Muscle of back (tissue), 11 donors: ENCODE data around the gene DGAT2. TPM values are rescaled to one million over a fixed set of nuclear protein-coding genes. Genes with fewer than 3 reads are reported as not detected.
"Not testable (repeated sequence)": the region's sequence is repeated elsewhere in the genome, so short reads cannot be mapped to it uniquely, and the experiment has no call there.

Source experiments
- DNase-seq, 3 donors: peaks; one replicate each; pipeline versions ENCODE4 v3.0.0 to v3.0.0-alpha.2; 2013
- polyA plus RNA-seq, 10 donors: library from polyadenylated mRNA; unstranded; fragments of 120-200 nt; gene quantifications; one replicate each; pipeline ENCODE4 v1.2.1, GENCODE V29; 2013; ENCODE audit not compliant: insufficient read length in 10 of 10

Gene DGAT2
- polyA plus RNA-seq, 10 donors = 0.21 to 3.0 (median 0.62) TPM

DNA sequence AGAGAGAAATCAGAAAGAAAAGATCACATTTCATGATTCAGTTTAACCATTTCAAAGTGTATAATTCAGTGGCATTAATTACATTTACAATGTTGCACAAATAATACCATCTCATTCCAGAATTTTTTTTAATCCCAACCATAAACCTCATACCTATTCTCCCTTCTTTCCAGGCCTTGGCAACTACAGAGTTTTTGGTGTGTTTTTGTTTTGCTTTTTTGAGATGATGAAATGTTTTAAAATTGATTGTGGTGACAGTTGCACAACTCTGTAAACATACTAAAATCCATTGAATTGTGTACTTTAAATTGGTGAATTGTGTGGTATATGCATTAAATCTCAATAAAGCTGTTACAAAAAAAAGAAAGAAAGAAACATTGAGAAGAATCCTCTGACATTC lies 13.6 kb upstream of the DGAT2 start:
- DNase-seq = not testable (repeated sequence)

DNA sequence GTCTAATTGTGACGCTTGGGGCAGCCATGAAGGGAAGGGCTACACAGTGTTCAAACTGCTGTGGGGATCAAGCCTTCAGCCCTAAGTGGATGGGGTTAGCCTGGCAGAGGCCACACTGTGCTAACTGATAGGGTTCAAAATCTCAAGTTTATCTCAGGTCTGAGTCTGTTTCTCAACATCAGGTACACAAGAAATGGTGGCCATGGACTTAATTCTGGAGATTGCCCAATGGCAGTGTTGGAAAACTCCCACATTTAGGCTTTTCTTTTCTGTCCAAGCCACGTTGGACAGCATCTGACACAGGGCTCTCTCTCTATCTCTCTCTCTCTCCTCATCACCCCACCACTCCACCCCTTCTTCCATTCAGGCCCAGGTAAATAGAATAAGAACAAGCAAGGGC lies 10.9 kb upstream of the DGAT2 start:
- no peak for DNase-seq

GRCh38 chr11:75759832-75760231 lies 8.7 kb upstream of the DGAT2 start:
- no peak for DNase-seq

- DNase-seq = no peak
These were observed 8.3 kb upstream of the DGAT2 start for GRCh38 chr11:75760243-75760642.

GRCh38 chr11:75760710-75761493 lies 7.7 kb upstream of the DGAT2 start:
- peak in 1 of 3 donors; percentile 20 for DNase-seq

DNA sequence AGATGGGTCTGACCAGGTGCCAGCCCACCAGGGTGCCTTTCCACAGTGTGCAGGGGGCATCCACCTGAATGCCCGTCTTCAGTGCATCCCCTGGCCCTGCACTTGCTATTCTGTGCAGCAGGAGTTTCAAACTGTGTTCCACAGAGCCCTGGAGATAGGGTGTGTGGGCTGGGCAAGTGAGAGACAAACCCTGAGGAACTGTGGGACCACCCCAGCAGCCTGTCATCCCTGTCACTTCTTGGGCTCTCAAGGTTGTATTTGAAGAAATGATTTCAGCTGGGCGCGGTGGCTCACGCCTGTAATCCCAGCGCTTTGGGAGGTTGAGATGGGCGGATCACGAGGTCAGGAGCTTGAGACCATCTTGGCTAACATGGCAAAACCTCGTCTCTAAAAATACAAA lies 6.4 kb upstream of the DGAT2 start:
- no peak for DNase-seq

DNA sequence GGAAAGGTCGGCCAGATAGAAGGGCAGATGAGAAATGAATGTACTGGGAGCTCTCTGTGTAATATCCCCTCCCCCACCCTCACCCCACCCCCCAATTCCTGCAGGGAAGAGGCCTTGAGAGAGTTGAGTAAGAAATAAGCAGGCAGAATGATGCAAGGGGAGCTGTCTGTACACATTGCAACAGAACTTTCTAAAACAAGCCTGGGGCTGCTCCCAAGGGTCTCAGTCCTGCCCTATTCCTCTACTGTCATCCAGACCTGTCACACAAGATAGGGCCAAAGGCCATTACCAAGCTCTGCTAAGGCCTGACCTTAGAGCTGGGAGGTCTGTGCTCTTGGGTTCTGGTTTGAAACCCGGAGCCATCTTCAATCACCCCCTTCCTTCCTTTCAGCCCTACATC lies 5.7 kb upstream of the DGAT2 start:
- DNase-seq = no peak

DNA sequence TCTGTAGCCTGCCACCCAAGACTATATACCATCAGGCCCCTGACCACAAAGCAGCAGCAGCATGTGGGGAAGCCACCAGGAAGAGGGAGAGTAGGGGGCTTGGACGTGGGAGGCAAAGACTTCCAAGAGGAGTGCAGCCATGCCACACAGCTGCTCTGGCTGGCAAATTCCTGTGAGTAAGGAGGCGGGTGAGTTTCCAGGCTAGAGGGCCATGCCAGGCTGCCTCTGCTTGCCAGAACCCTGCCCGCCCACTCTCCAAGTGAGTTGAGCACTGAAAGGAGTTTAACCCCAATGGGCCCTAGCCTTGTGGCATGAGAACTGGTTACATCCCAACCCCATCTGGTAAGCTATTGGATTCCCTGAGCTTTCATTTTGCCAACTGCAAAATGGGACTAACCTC lies 4.7 kb upstream of the DGAT2 start:
- DNase-seq = no peak

DNA sequence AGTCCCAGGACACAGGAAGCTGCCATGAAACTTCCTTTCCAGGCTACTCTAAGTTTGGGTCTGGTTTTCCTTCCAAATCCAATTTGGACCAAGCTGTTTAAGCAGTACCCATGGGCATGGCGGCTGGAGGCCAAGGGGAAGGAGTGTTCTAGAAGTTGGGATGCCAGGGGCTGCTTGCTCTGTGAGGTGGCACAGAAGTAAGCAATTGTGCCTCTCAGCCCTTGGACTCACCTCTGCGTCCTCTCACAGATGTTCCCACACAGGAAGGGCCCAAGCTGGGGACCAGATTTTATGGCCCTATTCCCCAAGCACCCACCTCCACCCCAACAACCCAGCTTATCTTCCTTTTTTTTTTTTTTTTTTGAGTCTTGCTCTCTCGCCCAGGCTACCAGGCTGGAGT lies 3.5 kb upstream of the DGAT2 start:
- no peak for DNase-seq

DNA sequence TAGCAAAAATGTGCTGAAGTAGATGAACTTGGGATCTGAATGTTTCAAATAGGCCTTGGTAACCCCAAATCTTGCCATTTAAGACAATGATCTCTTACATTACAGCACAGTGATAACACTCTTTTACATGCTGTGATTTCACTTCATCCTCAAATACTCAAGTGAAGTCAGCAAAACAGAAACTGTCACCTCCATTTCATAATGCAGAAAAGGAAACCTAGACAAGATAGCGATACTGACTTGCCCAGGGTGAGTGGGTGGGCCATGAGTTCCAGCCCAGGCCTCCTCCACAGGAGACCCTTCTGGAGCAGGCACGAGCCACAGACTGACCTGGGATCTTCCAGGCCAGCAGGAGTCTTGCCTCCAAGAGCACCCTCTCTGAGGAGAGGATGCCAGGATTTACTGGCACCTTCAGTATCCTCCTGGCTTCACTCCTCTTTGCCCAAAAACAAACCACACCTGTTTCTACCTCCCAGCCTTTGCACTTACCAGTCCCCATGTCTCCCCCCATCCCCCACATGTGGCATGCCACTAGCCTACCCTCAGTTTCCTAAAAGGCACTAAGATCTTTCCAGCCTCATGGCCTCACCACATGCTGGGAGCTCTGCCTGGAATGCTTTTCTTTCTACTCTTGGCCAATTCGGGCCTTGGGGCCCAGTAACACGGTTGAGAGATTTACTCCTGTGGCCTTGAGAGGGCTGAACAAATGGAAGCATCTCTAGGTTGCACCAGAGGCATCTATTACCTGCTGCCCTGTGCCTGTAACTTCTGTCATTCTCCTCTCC lies 1.9 kb upstream of the DGAT2 start:
- DNase-seq = no peak

GRCh38 chr11:75767228-75767572 lies 1.4 kb upstream of the DGAT2 start:
- DNase-seq = no peak

- DNase-seq = no peak
These were observed 826 bp upstream of the DGAT2 start for GRCh38 chr11:75767793-75768111.

GRCh38 chr11:75768909-75769771 lies 562 bp downstream of the DGAT2 start:
- peak in 1 of 3 donors; percentile 24 for DNase-seq

- no peak for DNase-seq
These were observed 1.5 kb downstream of the DGAT2 start for GRCh38 chr11:75770102-75770501.

- DNase-seq = peak in 1 of 3 donors; percentile 13
These were observed 3.2 kb downstream of the DGAT2 start for GRCh38 chr11:75771646-75772410.

GRCh38 chr11:75773595-75774353 lies 5.2 kb downstream of the DGAT2 start:
- no peak for DNase-seq

- DNase-seq = no peak
These were observed 6.5 kb downstream of the DGAT2 start for GRCh38 chr11:75775056-75775455.

GRCh38 chr11:75776546-75776945 lies 8.0 kb downstream of the DGAT2 start:
- no peak for DNase-seq

- DNase-seq = no peak
These were observed 9.0 kb downstream of the DGAT2 start for GRCh38 chr11:75777461-75778110.

GRCh38 chr11:75778962-75779361 lies 10.4 kb downstream of the DGAT2 start:
- no peak for DNase-seq
